ENCODE results near the gene M6PR.

M6PR gene

DNA sequence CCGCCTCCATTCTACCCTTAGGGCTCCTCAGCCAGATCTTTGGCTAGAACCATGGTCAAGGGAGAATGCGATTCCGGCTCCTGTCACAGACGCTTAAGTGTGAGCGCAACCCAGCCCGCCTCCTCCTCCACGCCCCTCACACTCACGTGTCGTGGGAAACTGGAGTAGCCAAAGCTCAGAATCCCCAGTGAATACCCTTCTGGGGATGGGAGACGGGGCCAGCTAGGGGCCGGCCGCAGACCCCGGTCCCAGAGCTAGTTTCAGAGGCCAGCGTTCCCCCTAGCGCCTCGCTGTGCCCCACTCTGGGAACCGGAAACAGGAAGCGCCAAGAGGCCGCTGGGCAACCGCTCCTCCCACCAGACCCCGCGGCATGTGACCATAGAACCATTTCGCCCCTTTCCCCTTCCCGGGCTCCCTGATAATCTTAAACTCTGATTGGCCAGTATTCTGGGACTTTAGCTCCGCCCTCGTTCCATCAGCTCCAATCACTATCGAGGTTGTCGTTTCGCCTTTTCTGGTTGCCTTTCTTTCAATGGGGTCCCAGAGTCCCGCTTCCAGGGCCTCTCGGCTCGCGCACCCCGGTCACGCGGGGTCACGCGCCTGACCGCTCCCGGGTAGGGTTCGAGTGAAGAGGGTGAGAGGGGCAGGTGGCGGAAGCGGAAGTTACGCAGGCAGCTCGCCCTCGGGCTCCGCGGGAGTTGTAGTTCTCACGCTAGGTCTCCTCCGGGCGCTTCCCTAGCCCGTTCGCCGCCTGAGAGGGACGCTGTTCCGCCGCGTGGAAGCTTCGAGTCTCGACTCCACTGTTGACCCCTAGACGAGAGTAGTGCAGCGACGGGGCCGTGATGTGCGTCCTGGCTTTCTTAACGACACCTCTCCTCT lies at the start of gene M6PR:
TSS of gene M6PR (minus strand) at position 304 of the 879 bp plus-strand sequence. CDS start 3,241 bp downstream, outside the sequence.
- peak; percentile 90 for DNase-seq

DNA sequence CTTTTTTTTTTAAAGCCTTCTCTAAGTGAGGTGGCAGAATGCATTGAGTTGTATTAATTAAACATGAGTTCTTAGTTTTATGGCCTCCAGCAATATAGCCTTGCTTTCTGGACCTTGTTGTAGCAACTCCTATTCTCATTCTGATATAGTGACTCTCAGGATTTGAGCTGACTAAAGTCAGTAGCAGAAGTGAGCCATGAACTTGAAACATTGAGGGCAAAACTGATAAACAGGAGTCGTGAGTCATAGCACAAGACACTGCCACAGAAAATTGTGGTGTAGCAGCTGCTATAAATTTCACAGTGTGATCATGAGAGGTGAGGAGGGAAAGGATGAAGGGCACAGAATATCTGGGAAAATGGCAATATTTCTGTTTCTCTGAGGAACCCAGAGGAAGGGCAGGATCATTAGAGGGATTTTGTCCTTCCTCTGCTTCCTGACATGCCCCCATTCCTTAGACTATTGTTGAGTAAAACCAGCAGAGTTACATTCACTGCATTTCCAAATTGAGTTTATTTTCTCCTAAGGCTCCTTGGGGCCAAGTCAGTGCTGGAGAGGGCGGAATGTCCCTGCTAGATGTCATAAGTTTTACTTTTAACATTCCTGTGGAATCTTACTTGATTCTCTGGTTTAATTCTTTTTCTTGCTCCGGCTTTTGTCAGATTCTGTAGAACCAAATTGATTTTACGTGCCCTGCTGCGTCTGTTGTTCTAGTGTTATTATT lies 47.4 kb upstream of the M6PR start:
- peak; percentile 52 for DNase-seq

DNA sequence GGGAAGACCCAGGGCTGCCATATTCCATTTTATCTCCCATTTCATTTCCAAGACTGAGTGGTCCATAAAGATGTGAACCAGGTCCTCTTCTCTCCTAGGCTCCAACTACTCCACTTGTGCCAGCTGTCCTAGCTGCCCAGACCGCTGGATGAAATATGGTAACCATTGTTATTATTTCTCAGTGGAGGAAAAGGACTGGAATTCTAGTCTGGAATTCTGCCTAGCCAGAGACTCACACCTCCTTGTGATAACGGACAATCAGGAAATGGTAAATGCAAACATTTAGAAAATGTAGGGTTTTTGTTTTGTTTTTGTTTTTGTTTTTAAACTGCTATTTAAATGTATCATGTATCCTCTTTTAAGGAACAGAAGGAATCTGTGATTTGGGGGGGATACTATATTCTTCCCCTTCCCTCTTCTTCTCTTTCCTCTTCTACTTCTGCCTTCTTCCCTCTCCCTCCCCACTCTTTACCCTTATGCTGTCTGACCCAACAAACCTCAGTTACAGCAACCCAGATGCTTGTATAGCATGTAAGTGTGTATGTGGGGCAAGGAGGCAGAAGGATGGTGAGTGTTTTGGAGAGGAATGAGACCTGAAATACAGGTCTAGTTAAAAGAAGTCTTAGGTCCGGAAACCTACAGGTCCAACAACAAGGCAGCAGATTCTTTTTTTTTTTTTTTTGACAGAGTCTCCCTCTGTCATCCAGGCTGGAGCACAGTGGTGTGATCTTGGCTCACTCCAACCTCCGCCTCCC lies 45.8 kb upstream of the M6PR start:
- DNase-seq: no peak

DNA sequence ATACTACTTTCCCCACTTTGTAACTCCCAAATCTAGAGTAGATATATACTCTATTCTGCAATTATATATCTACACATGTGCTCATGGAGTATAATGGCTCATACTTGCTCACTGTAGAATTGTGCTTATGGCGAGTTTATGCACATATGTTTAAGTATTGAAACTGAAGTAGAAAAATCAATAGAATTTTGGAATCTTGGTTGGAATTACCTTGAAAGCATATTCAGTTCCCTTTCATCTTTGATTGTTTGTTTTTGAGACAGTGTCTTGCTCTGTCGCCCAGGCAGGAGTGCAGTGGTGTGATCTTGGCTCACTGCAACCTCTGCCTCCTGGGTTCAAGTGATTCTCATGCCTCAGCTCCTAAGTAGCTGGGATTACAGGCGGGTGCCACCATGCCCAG lies 44.4 kb upstream of the M6PR start:
- no peak for DNase-seq

DNA sequence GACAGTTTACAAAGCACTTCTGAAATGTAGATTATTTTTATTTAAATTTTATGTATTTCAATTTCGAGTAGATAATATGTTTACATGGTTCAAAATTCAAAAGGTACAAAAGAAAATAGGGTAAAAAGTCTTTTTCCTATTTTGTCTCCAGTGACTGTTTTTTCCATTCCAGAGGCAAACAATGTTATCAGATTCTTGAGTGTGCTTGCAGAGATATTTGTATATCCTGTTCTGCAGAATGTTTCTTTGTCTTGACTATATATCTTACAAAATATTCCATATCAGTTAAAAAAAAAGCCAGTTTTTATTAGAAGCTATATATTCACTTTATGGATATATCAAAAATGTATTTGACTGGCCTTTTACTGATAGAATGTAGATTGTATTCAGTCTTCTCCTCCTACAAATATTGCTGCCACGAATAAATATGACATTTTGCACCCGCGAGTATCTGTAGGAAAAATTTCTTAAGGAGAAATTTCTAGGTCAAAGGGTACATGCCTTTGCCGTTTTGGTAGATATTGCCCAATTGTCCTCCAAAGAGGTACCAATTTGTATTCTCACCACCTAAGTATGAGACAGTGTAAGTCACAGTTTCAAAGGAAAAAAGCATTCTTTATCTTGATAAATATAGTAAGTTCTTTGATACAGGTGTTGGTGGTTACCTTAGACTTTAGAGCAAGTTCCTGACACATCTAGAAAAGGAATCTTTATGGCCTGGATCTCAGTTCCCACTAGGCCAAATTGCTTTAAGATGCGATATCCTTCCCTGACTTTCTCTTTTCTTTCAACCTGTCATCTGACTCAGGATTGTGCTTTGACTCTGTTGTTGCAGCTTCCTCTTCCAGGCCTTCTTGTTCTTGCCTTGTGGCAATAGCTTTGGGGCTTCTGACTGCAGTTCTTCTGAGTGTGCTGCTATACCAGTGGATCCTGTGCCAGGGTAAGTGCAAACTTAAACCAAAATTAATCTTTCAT lies 42.2 kb upstream of the M6PR start:
- DNase-seq: peak; percentile 29

DNA sequence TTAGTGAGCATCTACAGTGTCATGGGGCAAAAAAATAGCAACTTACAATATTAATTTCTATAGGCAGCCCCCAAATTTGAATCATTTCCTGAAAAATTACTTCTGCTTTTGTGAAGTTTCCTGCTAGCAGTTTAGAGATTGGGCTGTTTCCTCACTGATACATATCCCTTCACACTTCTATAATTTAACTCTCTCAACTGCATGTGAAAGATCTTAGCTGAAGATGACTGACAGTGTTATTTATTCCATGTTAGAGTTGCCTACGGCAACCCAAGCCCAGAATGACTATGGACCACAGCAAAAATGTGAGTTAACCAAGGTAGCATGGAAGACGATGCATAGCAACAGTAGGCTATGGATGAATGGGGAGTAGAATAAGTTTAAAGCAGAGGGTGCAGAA lies 40.0 kb upstream of the M6PR start, which contains the start of gene KLRG1:
TSS of gene KLRG1 (plus strand) at position 134 of the 400 bp plus-strand sequence. CDS start at position 224, 90 bp downstream.
- peak; percentile 51 for DNase-seq

DNA sequence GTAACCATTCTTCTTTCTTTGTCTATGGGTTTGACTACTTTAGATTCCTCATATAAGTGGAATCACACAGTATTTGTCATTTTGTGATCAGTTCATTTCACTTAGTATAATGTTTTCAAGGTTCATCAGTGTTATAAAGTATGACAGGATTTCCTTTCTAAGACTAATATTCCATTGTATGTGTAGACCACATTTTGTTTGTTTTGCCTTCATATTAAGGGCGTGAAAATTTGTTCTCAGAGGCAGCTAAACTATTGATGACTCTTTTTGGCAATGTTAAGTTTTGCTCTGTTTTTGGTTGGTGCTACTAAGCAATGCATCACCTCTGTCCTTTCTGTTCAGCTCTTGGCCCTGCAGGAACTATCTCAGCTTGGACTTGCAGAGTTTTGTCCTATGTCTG lies 38.2 kb upstream of the M6PR start:
- DNase-seq: no peak

DNA sequence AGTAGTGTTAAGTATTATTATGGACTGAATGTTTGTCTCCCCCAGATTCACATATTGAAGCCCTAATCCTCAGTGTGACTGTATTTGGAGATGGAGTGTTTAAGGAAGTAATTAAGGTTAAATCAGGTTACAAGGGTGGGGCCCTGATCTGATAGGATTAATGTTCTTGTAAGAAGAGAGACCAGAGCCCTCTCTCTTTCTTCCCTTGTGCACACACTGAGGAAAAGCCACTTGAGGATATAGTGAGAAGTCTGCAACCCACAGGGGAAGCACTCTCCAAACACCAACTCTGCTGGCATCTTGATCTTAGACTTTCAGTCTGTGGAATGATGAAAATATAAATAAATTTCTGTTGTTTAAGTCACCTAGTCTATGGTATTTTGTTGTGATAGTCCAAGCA lies 37.7 kb upstream of the M6PR start:
- DNase-seq: no peak

DNA sequence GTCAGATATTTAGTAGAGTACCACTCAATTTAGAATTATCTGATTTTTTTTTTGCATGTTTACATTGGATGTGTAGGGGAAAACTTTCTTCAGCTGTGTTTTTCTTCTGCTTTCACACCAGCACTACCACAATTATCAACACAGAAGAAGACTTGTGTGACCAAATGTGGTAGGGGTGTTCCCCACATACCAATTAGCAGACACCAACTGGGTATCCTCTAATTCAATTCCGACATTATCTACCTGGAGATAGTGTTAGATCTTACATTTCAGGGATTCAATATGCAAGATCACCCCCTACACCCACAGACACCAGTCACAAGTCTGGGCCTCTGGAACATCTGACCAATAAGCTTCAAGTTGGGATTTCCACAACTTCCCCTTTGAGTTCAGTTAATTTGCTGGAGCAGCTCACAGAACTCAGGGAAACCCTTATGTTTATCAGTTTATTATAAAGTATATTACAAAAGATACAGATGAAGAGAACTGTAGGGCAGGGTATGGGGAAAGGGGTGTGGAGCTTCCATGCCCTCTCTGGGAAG lies 35.8 kb upstream of the M6PR start:
- DNase-seq: peak; percentile 25

DNA sequence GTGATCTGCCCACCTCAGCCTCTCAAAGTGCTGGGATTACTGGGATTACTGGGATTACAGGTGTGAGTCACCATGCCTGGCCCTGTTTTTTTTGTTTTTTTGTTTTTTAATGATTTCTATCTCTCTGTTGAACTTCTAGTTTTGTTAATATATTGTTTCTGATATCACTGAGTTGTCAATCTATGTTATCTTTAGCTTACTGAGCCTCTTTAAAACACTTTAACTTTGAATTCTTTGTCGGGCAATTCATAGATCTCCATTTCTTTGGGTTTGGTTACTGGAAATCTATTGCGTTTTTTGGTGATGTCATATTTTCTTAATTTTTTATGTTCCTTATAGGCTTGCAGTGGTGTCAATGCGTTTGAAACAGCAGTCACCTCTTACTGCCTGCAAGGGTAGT lies 30.7 kb upstream of the M6PR start:
- DNase-seq: no peak

DNA sequence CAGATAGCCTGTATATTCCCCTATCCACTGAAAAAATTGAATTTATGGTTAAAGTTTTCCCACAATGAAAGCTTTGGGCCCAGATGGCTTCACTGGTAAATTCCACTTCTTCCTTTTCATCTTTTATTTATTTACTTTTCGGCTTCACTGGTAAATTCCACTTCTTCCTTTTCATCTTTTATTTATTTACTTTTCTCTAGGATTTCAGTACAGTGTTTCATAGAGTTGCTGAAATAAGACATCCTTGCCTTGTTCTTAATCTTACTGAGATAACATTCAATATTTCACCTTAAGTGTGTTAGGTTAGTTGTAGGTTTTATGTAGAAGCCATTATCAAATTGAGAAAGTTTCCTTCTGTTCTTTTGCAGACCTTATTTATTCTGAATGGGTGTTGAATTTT lies 21.0 kb upstream of the M6PR start:
- no peak for DNase-seq

DNA sequence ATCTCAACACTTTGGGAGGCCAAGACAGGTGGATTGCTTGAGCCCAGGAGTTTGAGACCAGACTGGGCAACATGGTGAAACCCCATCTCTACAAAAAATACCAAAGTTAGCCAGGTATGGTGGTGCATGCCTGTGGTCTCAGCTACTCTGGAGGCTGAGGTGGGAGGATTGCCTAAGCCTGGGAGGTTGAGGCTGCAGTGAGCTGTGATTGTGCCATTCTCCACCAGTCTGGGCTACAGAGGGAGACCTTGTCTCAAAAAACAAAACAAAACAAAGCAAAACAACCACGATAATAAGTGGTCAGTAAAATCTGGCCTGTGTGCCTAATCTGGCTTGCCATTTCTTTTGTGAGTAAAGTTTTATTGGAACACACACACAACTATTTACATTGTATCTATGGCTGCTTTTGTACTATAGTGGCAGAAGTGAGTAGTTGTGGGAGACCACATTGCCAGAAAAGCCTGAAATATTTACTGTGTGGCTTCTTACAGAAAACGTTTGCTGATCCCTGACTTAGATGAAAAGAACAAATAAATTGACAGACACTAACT lies 20.5 kb upstream of the M6PR start:
- no peak for DNase-seq

DNA sequence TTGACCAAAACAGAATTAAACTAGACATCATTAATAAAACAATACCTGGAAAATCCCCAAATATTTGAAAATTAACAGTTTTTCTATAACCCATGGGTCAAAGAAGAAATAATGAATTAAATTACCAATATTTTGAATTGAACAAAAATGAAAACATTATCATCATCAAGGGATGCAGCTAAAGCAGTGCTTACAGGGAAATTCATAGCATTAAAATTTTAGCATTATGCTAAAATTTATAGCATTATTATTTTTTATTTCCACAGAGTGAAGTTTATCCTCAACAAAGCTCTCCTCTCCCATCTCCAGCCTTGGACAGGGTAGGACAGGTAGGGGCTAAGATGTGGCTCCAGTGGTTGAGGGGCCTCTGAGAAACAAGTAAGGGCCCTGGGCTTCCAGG lies 19.3 kb upstream of the M6PR start:
- DNase-seq: no peak

DNA sequence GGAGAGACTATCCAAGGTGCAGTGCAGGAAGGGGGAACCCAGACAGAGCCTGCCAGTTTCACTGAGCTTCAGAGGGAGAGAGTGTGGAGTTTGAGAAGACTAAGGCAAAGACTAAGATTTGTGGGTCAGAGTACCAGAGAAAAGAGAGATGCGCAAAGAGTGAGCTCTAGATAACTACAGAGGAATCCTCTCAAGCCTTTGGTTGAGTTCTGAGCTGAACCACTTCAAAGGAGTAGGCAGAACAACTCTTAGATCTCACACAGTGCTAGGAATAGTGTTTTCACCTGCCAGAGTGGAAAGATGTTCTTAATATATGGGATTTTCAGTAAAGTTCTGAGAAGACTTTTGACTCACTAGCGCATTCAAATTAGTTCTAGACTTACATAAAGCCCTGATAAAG lies 10.7 kb upstream of the M6PR start:
- DNase-seq: peak; percentile 43

DNA sequence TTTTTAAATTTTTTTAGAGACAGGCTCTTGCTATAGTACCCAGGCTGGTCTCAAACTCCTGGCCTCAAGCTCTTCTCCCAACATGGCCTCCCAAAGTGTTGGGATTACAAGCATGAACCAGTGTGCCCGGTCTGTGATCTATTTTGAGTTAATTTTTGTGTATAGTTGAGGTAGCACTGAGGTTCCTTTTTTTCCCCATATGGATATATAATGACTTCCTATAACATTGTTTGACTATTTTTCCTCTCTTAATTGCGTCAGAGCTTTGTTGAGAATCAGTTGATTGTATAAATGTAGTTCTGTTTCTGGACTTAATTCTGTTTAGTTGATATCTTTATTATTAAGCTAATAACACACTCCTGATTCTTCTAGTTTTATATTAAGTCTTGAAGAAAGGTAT lies 8.6 kb upstream of the M6PR start:
- no peak for DNase-seq

DNA sequence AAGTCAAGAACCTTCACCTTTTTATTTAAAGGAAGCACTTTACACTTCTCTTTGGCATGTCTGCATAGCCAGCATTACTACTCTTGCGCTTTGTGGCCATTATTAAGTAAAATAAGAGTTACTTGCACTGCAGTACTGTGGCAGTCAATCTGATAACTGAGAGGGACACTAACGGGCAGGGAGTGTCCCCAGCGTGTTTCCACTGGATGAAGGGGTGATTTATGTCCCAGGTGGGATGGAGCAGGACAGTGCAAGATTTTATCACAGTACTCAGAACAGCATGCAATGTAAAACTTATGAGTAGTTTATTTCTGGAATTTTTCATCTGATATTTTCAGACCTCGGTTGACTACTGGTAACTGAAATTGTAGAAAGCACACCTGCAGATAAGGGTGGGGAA lies 8.1 kb upstream of the M6PR start:
- DNase-seq: no peak

DNA sequence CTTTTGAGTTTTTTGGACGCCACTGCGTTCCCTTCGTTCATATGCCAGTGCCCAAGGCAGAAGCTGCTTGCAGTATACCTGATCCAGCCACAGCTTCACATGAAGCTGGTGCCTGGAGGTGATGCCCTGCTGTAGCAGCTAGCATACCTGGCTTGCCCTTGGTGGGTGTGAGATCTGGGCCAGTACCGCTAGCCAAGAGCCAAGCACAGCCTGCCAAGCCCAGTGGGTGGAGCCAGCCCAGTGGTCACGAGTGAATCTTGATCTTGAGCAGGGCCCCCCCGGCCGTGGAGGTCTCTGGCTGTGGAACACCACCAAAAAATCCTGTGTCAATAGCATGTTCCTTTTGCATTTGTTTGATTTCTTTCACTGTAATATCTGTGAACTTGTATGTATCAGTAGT lies 7.3 kb upstream of the M6PR start:
- no peak for DNase-seq

DNA sequence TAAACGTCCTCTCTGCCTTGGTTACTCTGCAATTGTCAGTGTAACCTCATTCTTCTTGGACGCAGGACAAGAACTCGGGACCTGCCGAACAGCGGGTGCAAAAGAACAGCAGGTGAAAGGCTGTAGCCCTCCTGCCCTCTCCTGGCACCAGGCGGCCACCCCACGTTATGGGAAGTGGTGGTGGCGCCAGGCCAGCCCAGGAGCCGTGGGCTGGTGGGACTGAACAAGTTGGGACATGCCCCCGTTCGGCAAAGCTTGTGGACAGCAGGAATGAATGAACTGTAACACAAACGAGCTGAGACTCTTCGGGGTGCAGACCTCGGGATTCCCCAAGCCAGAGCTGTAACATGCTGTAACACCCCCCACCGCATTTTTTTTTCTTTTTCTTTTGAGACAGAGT lies 6.6 kb upstream of the M6PR start:
- DNase-seq: no peak

DNA sequence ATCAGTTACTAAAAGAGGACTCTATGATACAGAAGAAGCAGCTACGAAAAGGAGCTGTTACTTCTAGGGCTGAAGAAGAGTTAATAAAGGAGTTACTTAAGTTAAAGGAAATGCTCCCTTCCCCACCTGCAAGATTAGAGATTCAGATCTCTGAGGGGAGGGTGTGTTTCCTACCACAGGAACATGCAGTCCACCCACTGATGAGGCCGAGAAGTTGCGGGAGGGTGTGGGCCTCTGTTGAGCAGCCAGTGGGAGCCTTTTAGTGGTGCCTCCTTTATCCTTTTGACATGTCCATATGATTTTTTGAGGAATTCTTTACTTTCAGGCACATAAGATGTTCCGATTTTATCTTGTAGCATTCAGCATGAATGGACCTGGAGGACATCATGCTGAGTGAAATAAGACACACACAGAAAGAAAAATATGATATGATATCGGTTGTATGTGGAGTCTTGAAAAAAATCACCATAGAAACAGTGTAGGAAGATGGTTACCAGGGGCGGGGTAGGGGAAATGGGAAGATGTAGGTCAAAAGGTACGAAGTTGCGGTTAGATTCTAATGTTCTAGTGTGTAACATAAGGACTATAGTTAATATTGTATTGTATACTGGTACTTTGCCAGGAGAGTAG lies 4.4 kb upstream of the M6PR start:
- peak; percentile 83 for DNase-seq

DNA sequence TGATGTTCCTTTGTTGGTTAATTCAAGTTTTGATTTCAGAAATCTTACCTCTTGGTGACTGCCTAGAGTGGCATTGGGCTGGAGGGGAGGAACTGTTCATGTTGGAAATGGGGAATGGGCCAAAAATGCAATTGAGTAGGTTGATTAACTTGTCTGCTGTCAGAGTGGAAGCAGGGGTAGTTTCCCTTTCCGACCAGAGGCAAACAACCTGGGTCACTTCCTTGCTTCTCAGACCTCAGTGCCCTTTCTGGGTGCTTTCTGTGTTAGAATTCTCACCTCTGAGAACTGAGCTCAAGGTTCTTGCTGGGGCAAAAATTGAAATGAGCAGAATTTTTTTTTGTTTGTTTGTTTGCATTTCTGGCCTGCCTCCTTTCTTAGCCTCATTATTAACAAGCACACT lies 2.3 kb upstream of the M6PR start:
- peak; percentile 65 for DNase-seq

Measured in CD4-positive, alpha-beta T cell treated with Interleukin-12 subunit alpha and Interleukin-12 subunit beta, for 1 hour (primary cell).